H1 (cell line): ENCODE data around the gene BRD4. TPM values are rescaled to one million over a fixed set of nuclear protein-coding genes. Genes with fewer than 3 reads are reported as not detected.

Source experiments
- CTCF ChIA-PET: fragments of 300-600 bp; sonication (Branson Sonifier 250); formaldehyde crosslinking; loops from one replicate; lab custom pipeline; 2021; ENCODE audit not compliant: partially characterized antibody; lab: Charles Lee
- POLR2A ChIA-PET: fragments of 300-600 bp; sonication (Branson Sonifier 250); formaldehyde crosslinking; loops from one replicate; lab custom pipeline; 2021; ENCODE audit warnings: inconsistent platforms; ENCODE audit not compliant: partially characterized antibody; lab: Charles Lee
- DNase-seq, 2 experiments: peaks; one replicate each; pipeline versions ENCODE4 v3.0.0 to v3.0.0-alpha.2; 2010 to 2022; ENCODE audit warnings: low spot score in 2 of 2, low read depth in 1 of 2, mixed read lengths in 1 of 2
- FAIRE-seq: peaks from 2 replicates; lab custom pipeline; 2011; peaks lifted over from hg19 to GRCh38; lab: Jason Lieb, UNC
- H2AFZ ChIP-seq: 2 replicates; pipeline ENCODE4 v1.8.1; 2012; ENCODE audit warnings: low read length, inconsistent platforms
- H2AK5ac ChIP-seq: 2 replicates; pipeline ENCODE4 v1.6.1; 2013; ENCODE audit warnings: low read depth, low read length
- H2BK120ac ChIP-seq: replicated peaks from 2 replicates; pipeline ENCODE3; 2013; ENCODE audit warnings: low read depth, low read length, inconsistent platforms
- H2BK12ac ChIP-seq: 2 replicates; pipeline ENCODE4 v1.6.1; 2013; ENCODE audit warnings: low read depth, low read length
- H2BK15ac ChIP-seq: 2 replicates; pipeline ENCODE4 v1.6.1; 2013; ENCODE audit warnings: low read length
- H2BK20ac ChIP-seq: 2 replicates; pipeline ENCODE4 v1.6.1; 2013; ENCODE audit warnings: low read length
- H2BK5ac ChIP-seq: 2 replicates; pipeline ENCODE4 v1.6.1; 2013; ENCODE audit warnings: low read depth, low read length
- H3K14ac ChIP-seq: 2 replicates; pipeline ENCODE4 v1.6.1; 2013; ENCODE audit warnings: inconsistent platforms; ENCODE audit not compliant: insufficient read length
- H3K18ac ChIP-seq: 2 replicates; pipeline ENCODE4 v1.6.1; 2013; ENCODE audit warnings: low read length; ENCODE audit errors: extremely low read depth
- H3K23ac ChIP-seq: 2 replicates; pipeline ENCODE4 v1.6.1; 2013; ENCODE audit warnings: inconsistent platforms; ENCODE audit not compliant: insufficient read length
- H3K23me2 ChIP-seq: 2 replicates; pipeline ENCODE4 v1.6.1; 2013; ENCODE audit warnings: low read depth, low read length
- H3K27ac ChIP-seq: 2 replicates; pipeline ENCODE4 v1.6.1; 2011; ENCODE audit warnings: low read depth, low read length, inconsistent platforms
- H3K27me3 ChIP-seq, 4 experiments: replicated peaks in 1 of 4; 1 replicate in 1 of 4; 2 replicates in 3 of 4; pipeline versions ENCODE4 v1.6.1 to v1.8.1; 2011 to 2013; ENCODE audit warnings: low read length in 3 of 4, mild to moderate bottlenecking in 3 of 4, inconsistent platforms in 2 of 4, mixed read lengths in 2 of 4, moderate library complexity in 1 of 4; ENCODE audit not compliant: control insufficient read depth in 3 of 4, insufficient read depth in 3 of 4; ENCODE audit errors: extremely low read depth in 1 of 4
- H3K36me3 ChIP-seq, 4 experiments: 2 replicates each; pipeline versions ENCODE4 v1.6.1 to v1.8.1; 2011 to 2013; ENCODE audit warnings: mild to moderate bottlenecking in 4 of 4, low read length in 3 of 4, moderate library complexity in 2 of 4, control low read depth in 1 of 4, inconsistent platforms in 1 of 4; ENCODE audit not compliant: insufficient read depth in 4 of 4, control insufficient read depth in 2 of 4
- H3K4ac ChIP-seq: replicated peaks from 2 replicates; pipeline ENCODE3; 2013; ENCODE audit warnings: low read length, low read depth, mixed read lengths, inconsistent platforms; ENCODE audit not compliant: insufficient read length
- H3K4me1 ChIP-seq, 4 experiments: replicated peaks in 1 of 4; 1 replicate in 1 of 4; 2 replicates in 3 of 4; pipeline versions ENCODE4 v1.6.1 to v1.8.1; 2011 to 2013; ENCODE audit warnings: low read length in 3 of 4, inconsistent platforms in 2 of 4, mixed read lengths in 1 of 4; ENCODE audit not compliant: insufficient read depth in 4 of 4, control insufficient read depth in 3 of 4
- H3K4me2 ChIP-seq, 2 experiments: 2 replicates each; pipeline versions ENCODE4 v1.6.1 to v1.8.1; 2011 to 2013; ENCODE audit warnings: low read depth in 2 of 2, low read length in 2 of 2, control low read depth in 1 of 2, inconsistent platforms in 1 of 2, mild to moderate bottlenecking in 1 of 2; ENCODE audit not compliant: insufficient read depth in 1 of 2
- H3K4me3 ChIP-seq, 4 experiments: fragments of 200-600, 300-600 bp in 1 of 4; sonication (generic), shearing (Covaris generic), sonication (Bioruptor Twin) in 1 of 4; 2 replicates each; pipeline versions ENCODE4 v1.5.1 to v1.8.1; 2011 to 2016; ENCODE audit warnings: low read length in 4 of 4, low read depth in 3 of 4, control low read depth in 2 of 4, inconsistent platforms in 2 of 4, mild to moderate bottlenecking in 2 of 4, mixed read lengths in 1 of 4, moderate library complexity in 1 of 4; ENCODE audit not compliant: insufficient read depth in 2 of 4; ENCODE audit errors: extremely low read depth in 1 of 4
- H3K56ac ChIP-seq: replicated peaks from 2 replicates; pipeline ENCODE3; 2013; ENCODE audit warnings: low read depth, mild to moderate bottlenecking, mixed read lengths, low read length, inconsistent platforms; ENCODE audit not compliant: insufficient read length
- H3K79me1 ChIP-seq: 2 replicates; pipeline ENCODE4 v1.6.1; 2013; ENCODE audit warnings: low read depth, low read length, control low read depth
- H3K79me2 ChIP-seq, 2 experiments: 2 replicates each; pipeline versions ENCODE4 v1.6.1 to v1.8.1; 2012 to 2013; ENCODE audit warnings: low read length in 2 of 2, mild to moderate bottlenecking in 2 of 2, inconsistent platforms in 1 of 2; ENCODE audit not compliant: insufficient read depth in 2 of 2, control insufficient read depth in 1 of 2
- H3K9ac ChIP-seq, 4 experiments: replicated peaks in 1 of 4; 1 replicate in 1 of 4; 2 replicates in 3 of 4; pipeline versions ENCODE4 v1.6.1 to v1.8.1; 2011 to 2013; ENCODE audit warnings: low read depth in 3 of 4, low read length in 3 of 4, control low read depth in 2 of 4, mild to moderate bottlenecking in 2 of 4, moderate library complexity in 2 of 4, inconsistent platforms in 1 of 4; ENCODE audit errors: extremely low read depth in 1 of 4
- H3K9me3 ChIP-seq, 2 experiments: 2 replicates each; pipeline versions ENCODE4 v1.6.1 to v1.8.1; 2012 to 2013; ENCODE audit warnings: mild to moderate bottlenecking in 2 of 2, moderate library complexity in 2 of 2, control low read depth in 1 of 2, inconsistent platforms in 1 of 2, low read depth in 1 of 2, low read length in 1 of 2, mixed read lengths in 1 of 2; ENCODE audit not compliant: insufficient read depth in 2 of 2
- H4K20me1 ChIP-seq, 2 experiments: replicated peaks in 1 of 2; 2 replicates each; pipeline versions ENCODE3 to v1.8.1; 2011 to 2013; ENCODE audit warnings: inconsistent platforms in 2 of 2, low read length in 2 of 2, mild to moderate bottlenecking in 1 of 2; ENCODE audit not compliant: insufficient read depth in 2 of 2, control insufficient read depth in 1 of 2
- H4K5ac ChIP-seq: 2 replicates; pipeline ENCODE4 v1.6.1; 2013; ENCODE audit warnings: low read length, low read depth, mixed read lengths, inconsistent platforms; ENCODE audit not compliant: insufficient read length
- H4K8ac ChIP-seq: 2 replicates; pipeline ENCODE4 v1.8.0; 2013; ENCODE audit warnings: mild to moderate bottlenecking, moderate library complexity, low read length, inconsistent platforms; ENCODE audit not compliant: insufficient read depth; ENCODE audit errors: extremely low read depth
- H4K91ac ChIP-seq: replicated peaks from 2 replicates; pipeline ENCODE3; 2013; ENCODE audit warnings: low read length, mixed read lengths, inconsistent platforms; ENCODE audit not compliant: insufficient read length
- CEBPB ChIP-seq: IDR thresholded peaks from 2 replicates; pipeline ENCODE4 v1.6.1; 2012; ENCODE audit warnings: low read depth, low read length
- CTBP2 ChIP-seq: IDR thresholded peaks from 2 replicates; pipeline ENCODE4 v1.7.0; 2011; ENCODE audit warnings: borderline replicate concordance, mild to moderate bottlenecking, moderate library complexity, mixed read lengths, low read length; ENCODE audit not compliant: insufficient read depth, insufficient read length
- HDAC2 ChIP-seq, 2 experiments: fragments of 300-600 bp in 1 of 2; sonication (generic) in 1 of 2; IDR thresholded peaks; 2 replicates each; pipeline ENCODE4 v1.6.1; 2011 to 2012; ENCODE audit warnings: low read depth in 2 of 2, low read length in 2 of 2, mild to moderate bottlenecking in 2 of 2, moderate library complexity in 2 of 2, borderline replicate concordance in 1 of 2, inconsistent platforms in 1 of 2
- HDAC6 ChIP-seq: IDR thresholded peaks from one replicate; pipeline ENCODE4 v1.7.1; 2012; ENCODE audit warnings: low read depth, mild to moderate bottlenecking, inconsistent platforms, low read length, moderate library complexity
- SP4 ChIP-seq: IDR thresholded peaks from 2 replicates; pipeline ENCODE4 v1.6.1; 2012; ENCODE audit warnings: low read length, inconsistent platforms
- TAF7 ChIP-seq: optimal IDR thresholded peaks from 2 replicates; pipeline ENCODE3; 2011; ENCODE audit warnings: low read depth, mild to moderate bottlenecking, inconsistent platforms, low read length, moderate library complexity, borderline replicate concordance
- ZNF274 ChIP-seq: IDR thresholded peaks from 2 replicates; pipeline ENCODE4 v1.7.0; 2012; ENCODE audit warnings: low read length, borderline replicate concordance; ENCODE audit errors: extremely low read depth
- WGBS, 2 experiments: shearing (Covaris generic) in 1 of 2; methylation state at CpG; one replicate each; pipeline versions ENCODE4 v1.1.6 to v1.1.7; 2013 to 2015; ENCODE audit warnings: low lambda C conversion rate in 2 of 2, mixed read lengths in 2 of 2, inconsistent platforms in 1 of 2, low coverage in 1 of 2, missing lambda C conversion rate in 1 of 2; ENCODE audit not compliant: insufficient replicate concordance in 2 of 2, insufficient coverage in 1 of 2, insufficient read length in 1 of 2; ENCODE audit errors: extremely low coverage in 1 of 2, missing lambda C conversion rate in 1 of 2; 5-methylcytosine and 5-hydroxymethylcytosine counted together
- polyA plus RNA-seq, 7 experiments: library from polyadenylated mRNA; depleted of rRNA in 3 of 7; stranded (reverse) in 5 of 7; unstranded in 2 of 7; fragments of >200 nt in 5 of 7; fragments of 200-250 nt in 2 of 7; gene quantifications; 1 replicate in 5 of 7; 2 replicates in 1 of 7; 4 replicates in 1 of 7; pipeline versions ENCODE4 v1.2.1 to v1.2.3, GENCODE V29; 2011 to 2013; ENCODE audit warnings: missing spikeins in 2 of 7, mixed read lengths in 2 of 7
- total RNA-seq: library from RNA; stranded (reverse); fragmentation: NEBNext Ultra II Directional; extraction: Animal tissue kit (Norgen Biotek cat#: 25700); gene quantifications from 2 replicates; pipeline ENCODE4 v1.2.1, GENCODE V29; 2021
- TF ChIP-seq, protein P1 (sequence below): IDR thresholded peaks from 2 replicates; pipeline ENCODE4 v1.6.1; 2012; ENCODE audit warnings: inconsistent platforms
- TF ChIP-seq, protein P2 (sequence below): IDR thresholded peaks from 2 replicates; pipeline ENCODE4 v1.6.1; 2012; ENCODE audit warnings: low read length, inconsistent platforms

BRD4 gene
- total and polyA plus RNA-seq, 2 of the 8 experiments (the other 6 are each of a cell fraction or from before 2014, with no cell fraction given) = 14.1 to 146 TPM

DNA sequence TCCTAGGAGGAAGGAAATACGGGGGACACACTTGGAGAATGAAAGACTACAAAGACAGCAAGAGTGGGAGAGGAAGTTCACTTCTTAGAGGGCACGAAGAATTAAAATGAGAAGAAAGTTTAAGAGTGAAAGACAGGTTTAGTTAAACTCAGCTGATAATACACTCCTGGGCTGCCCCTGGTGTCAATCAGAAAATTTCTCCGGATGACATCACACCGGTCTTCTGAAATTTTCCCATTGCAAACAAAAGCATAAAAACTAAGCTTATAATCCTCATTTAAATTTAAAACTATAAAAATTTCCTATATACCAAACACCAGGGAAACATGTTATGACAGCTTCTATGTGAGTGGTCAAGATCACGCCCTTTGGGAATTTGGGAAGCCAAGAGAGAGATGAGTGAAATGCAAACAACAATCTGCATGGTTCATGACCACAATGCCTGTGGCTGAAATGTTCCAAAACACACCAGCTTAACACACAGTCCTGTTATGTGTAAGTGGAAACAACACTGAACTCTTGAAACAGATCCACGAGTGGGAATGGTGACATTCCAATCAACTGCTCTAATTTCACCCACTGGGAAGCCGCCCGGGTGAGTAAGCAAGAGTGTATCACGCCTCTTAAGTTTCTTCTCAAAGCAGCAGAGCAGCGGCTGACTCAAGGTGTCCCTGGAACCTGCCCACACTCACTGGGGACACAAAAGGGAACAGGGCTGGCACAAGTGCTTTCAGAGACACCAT, 49.0 kb downstream of the BRD4 start:
- H2BK12ac ChIP-seq = peak overlapping the region; percentile 11; the same call in 1 of the 2 replicates
- H3K4ac ChIP-seq = no peak overlapping the region
- H3K18ac ChIP-seq = no peak overlapping the region
- no peak overlapping the region for H3K4me3 ChIP-seq
- no peak overlapping the region for H4K5ac ChIP-seq
- peaks cover 4 to 21% (median 13%) of the 10 kb centered on the region in 4 experiments for H3K4me1 ChIP-seq
- H3K56ac ChIP-seq = no peak overlapping the region
- no peak overlapping the region for H3K23ac ChIP-seq
- peaks cover 31% of the 10 kb centered on the region for H3K79me1 ChIP-seq
- H2AFZ ChIP-seq = no peak overlapping the region
- no peaks in the 10 kb centered on the region for H3K23me2 ChIP-seq
- ChIA-PET CTCF (interaction anchor here (0.7 to 1.6 kb wide), 11 partner anchors 8 to 137 kb away, joined by 3 to 5 read pairs (median 3); no protein-coding TSS in a partner anchor), POLR2A (interaction anchor here (0.7 to 1.8 kb wide), 8 partner anchors 11 to 96 kb away, joined by 3 to 7 read pairs (median 4); partner anchors contain the start of genes AKAP8 and BRD4)
- no peak overlapping the region for H2BK15ac ChIP-seq
- DNase-seq = no peak
- no peak overlapping the region for H4K8ac ChIP-seq
- no peak overlapping the region; the same call in 1 of the 2 replicates for H2BK5ac ChIP-seq
- no peaks in the 10 kb centered on the region for H3K27me3 ChIP-seq
- no peak overlapping the region for H3K14ac ChIP-seq
- 80% methylated on average over 10 of the region's 10 CpGs; no CpG with 5 or more reads in 1 of the 2 experiments for WGBS, 2 experiments
- H2BK20ac ChIP-seq = no peak overlapping the region
- no peak overlapping the region for H4K91ac ChIP-seq
- H3K27ac ChIP-seq = no peak overlapping the region
- 0 out of 8 replicates have a peak, but pooled peaks cover 0 to 2% (median 0%) of the 10 kb centered on the region in 4 experiments for H3K36me3 ChIP-seq
- H3K4me2 ChIP-seq = no peak overlapping the region
- H2AK5ac ChIP-seq = no peak overlapping the region
- no peak for FAIRE-seq
- H3K79me2 ChIP-seq = peaks cover 71 to 100% of the 10 kb centered on the region in 2 experiments
- no peaks in the 10 kb centered on the region for H3K9me3 ChIP-seq
- H4K20me1 ChIP-seq = peaks cover 71 to 78% of the 10 kb centered on the region in 2 experiments
- H3K9ac ChIP-seq = no peak overlapping the region
- H2BK120ac ChIP-seq = no peak overlapping the region
- TF ChIP-seq SP4 (no peak), HDAC2 (IDR thresholded peaks at IDR 0.05; ENCODE audit: borderline replicate concordance in 1 of 2, low read depth in 2 of 2, low read length in 2 of 2) (no peak), TAF7 (no peak), ZNF274 (no peak), CTBP2 (no peak), HDAC6 (no peak), CEBPB (no peak)
- TF ChIP-seq, protein P1, sequence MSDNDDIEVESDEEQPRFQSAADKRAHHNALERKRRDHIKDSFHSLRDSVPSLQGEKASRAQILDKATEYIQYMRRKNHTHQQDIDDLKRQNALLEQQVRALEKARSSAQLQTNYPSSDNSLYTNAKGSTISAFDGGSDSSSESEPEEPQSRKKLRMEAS = no peak
- TF ChIP-seq, protein P2, sequence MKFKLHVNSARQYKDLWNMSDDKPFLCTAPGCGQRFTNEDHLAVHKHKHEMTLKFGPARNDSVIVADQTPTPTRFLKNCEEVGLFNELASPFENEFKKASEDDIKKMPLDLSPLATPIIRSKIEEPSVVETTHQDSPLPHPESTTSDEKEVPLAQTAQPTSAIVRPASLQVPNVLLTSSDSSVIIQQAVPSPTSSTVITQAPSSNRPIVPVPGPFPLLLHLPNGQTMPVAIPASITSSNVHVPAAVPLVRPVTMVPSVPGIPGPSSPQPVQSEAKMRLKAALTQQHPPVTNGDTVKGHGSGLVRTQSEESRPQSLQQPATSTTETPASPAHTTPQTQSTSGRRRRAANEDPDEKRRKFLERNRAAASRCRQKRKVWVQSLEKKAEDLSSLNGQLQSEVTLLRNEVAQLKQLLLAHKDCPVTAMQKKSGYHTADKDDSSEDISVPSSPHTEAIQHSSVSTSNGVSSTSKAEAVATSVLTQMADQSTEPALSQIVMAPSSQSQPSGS = no peak
